Colon (tissue), 2 donors: ENCODE results near the gene CRACR2A.

Source experiments
- FAIRE-seq: peaks from 2 replicates; lab custom pipeline; 2012; peaks lifted over from hg19 to GRCh38; lab: Jason Lieb, UNC
- donor health status: control.
- donor health status: control.

The CRACR2A gene

GRCh38 chr12:3684449-3685051 is 68.4 kb downstream of the CRACR2A start:
- FAIRE-seq, result no peak

GRCh38 chr12:3683670-3684069 is 69.2 kb downstream of the CRACR2A start:
- no peak for FAIRE-seq

- FAIRE-seq, result no peak
Measured at GRCh38 chr12:3681595-3682061, 71.3 kb downstream of the CRACR2A start.

GRCh38 chr12:3680919-3681594 is 71.9 kb downstream of the CRACR2A start:
- FAIRE-seq, result no peak

GRCh38 chr12:3679831-3680230 is 73.1 kb downstream of the CRACR2A start:
- FAIRE-seq, result no peak

- FAIRE-seq, result no peak
Measured at GRCh38 chr12:3677609-3678008, 75.3 kb downstream of the CRACR2A start.

GRCh38 chr12:3673981-3674708 is 78.8 kb downstream of the CRACR2A start:
- peak; percentile 53 for FAIRE-seq

GRCh38 chr12:3672113-3672509 is 80.8 kb downstream of the CRACR2A start:
- no peak for FAIRE-seq

- FAIRE-seq, result no peak
Measured at GRCh38 chr12:3671330-3672112, 81.4 kb downstream of the CRACR2A start.

- no peak for FAIRE-seq
Measured at GRCh38 chr12:3670083-3670620, 82.8 kb downstream of the CRACR2A start.

GRCh38 chr12:3669594-3669993 is 83.3 kb downstream of the CRACR2A start:
- FAIRE-seq, result no peak

GRCh38 chr12:3668479-3669165 is 84.3 kb downstream of the CRACR2A start:
- no peak for FAIRE-seq

GRCh38 chr12:3667485-3667884 is 85.4 kb downstream of the CRACR2A start:
- no peak for FAIRE-seq

GRCh38 chr12:3666441-3666840 is 86.5 kb downstream of the CRACR2A start:
- no peak for FAIRE-seq

- FAIRE-seq, result no peak
Measured at GRCh38 chr12:3662521-3662921, 90.4 kb downstream of the CRACR2A start.

- no peak for FAIRE-seq
Measured at GRCh38 chr12:3661028-3661427, 91.9 kb downstream of the CRACR2A start.

- FAIRE-seq, result no peak
Measured at GRCh38 chr12:3658327-3659163, 94.4 kb downstream of the CRACR2A start.

- no peak for FAIRE-seq
Measured at GRCh38 chr12:3656946-3657622, 95.8 kb downstream of the CRACR2A start.

- no peak for FAIRE-seq
Measured at GRCh38 chr12:3655328-3655900, 97.5 kb downstream of the CRACR2A start.
